HepG2 (cell line): ENCODE measurements around the gene DNAJB11. TPM values are rescaled to one million over a fixed set of nuclear protein-coding genes. Genes with fewer than 3 reads are reported as not detected.

Experiments used
- ESRRA ChIP-seq: sonication (generic); formaldehyde crosslinking; IDR thresholded peaks from 2 replicates; pipeline ENCODE4 v1.5.1; 2020; ENCODE audit warnings: mild to moderate bottlenecking, low read depth, missing genetic modification reagents
- FOXK1 ChIP-seq: sonication (generic); formaldehyde crosslinking; IDR thresholded peaks from 2 replicates; pipeline ENCODE4 v1.4.0; 2020; ENCODE audit warnings: low read depth, missing genetic modification reagents, borderline replicate concordance
- HDAC6 ChIP-seq: fragments of 200-600 bp; sonication (generic); IDR thresholded peaks from 2 replicates; pipeline ENCODE4 v1.7.0; 2017; ENCODE audit warnings: mild to moderate bottlenecking, antibody characterized with exemption, low read length, low read depth
- JDP2 ChIP-seq: sonication (generic); formaldehyde crosslinking; IDR thresholded peaks from 2 replicates; pipeline ENCODE4 v1.8.1; 2022; ENCODE audit warnings: missing genetic modification reagents, borderline replicate concordance
- MXD1 ChIP-seq: sonication (generic); formaldehyde crosslinking; IDR thresholded peaks from 2 replicates; pipeline ENCODE4 v1.4.0; 2020; ENCODE audit warnings: mild to moderate bottlenecking, missing genetic modification reagents
- PRMT3 ChIP-seq: sonication (generic); formaldehyde crosslinking; IDR thresholded peaks from 2 replicates; pipeline ENCODE4 v1.8.1; 2022; ENCODE audit warnings: low read depth, mild to moderate bottlenecking, moderate library complexity, missing genetic modification reagents, borderline replicate concordance
- REPIN1 ChIP-seq: sonication (generic); formaldehyde crosslinking; IDR thresholded peaks from 2 replicates; pipeline ENCODE4 v1.8.0; 2022; ENCODE audit warnings: missing genetic modification reagents, low read depth, mild to moderate bottlenecking, borderline replicate concordance
- SMAD9 ChIP-seq: sonication (generic); formaldehyde crosslinking; IDR thresholded peaks from 2 replicates; pipeline ENCODE4 v1.5.1; 2020; ENCODE audit warnings: mild to moderate bottlenecking, missing genetic modification reagents
- SP4 ChIP-seq: sonication (generic); formaldehyde crosslinking; IDR thresholded peaks from 2 replicates; pipeline ENCODE4 v1.8.1; 2023; ENCODE audit warnings: mild to moderate bottlenecking, missing genetic modification reagents
- TFE3 ChIP-seq: IDR thresholded peaks from 2 replicates; pipeline ENCODE4 v1.6.1; 2016
- ZBTB3 ChIP-seq: sonication (generic); formaldehyde crosslinking; IDR thresholded peaks from 2 replicates; pipeline ENCODE4 v1.4.0; 2020; ENCODE audit warnings: low read depth, mild to moderate bottlenecking, moderate library complexity, missing genetic modification reagents, borderline replicate concordance
- ZNF232 ChIP-seq: sonication (generic); formaldehyde crosslinking; IDR thresholded peaks from 2 replicates; pipeline ENCODE4 v1.4.0; 2020; ENCODE audit warnings: missing genetic modification reagents, borderline replicate concordance
- ZNF292 ChIP-seq: sonication (generic); formaldehyde crosslinking; IDR thresholded peaks from 2 replicates; pipeline ENCODE4 v1.8.1; 2022; ENCODE audit warnings: mild to moderate bottlenecking, low read depth, missing genetic modification reagents, borderline replicate concordance
- ZNF333 ChIP-seq: sonication (generic); formaldehyde crosslinking; IDR thresholded peaks from 2 replicates; pipeline ENCODE4 v1.4.0; 2020; ENCODE audit warnings: mild to moderate bottlenecking, missing genetic modification reagents, borderline replicate concordance
- ZNF800 ChIP-seq: sonication (generic); formaldehyde crosslinking; IDR thresholded peaks from 2 replicates; pipeline ENCODE4 v1.4.0; 2020; ENCODE audit warnings: missing genetic modification reagents
- polyA plus RNA-seq, 8 experiments: library from polyadenylated mRNA; depleted of rRNA in 3 of 8; stranded (reverse) in 7 of 8; unstranded in 1 of 8; fragments of >200 nt; fragmentation: Illumina TruSeq in 4 of 8; extraction: Trizol in 4 of 8; gene quantifications; 2 replicates each; pipeline versions ENCODE4 v1.2.1 to v1.2.3, GENCODE V29; 2011 to 2016; ENCODE audit warnings: low read depth in 4 of 8, missing spikeins in 1 of 8, mixed read lengths in 1 of 8; ENCODE audit not compliant: insufficient read depth in 1 of 8
- total RNA-seq, 5 experiments: library from RNA; depleted of rRNA; stranded (reverse); fragments of >200 nt; fragmentation: Illumina TruSeq; extraction: Trizol; gene quantifications; 2 replicates each; pipeline ENCODE4 v1.2.3, GENCODE V29; 2016; ENCODE audit warnings: low read depth in 1 of 5
- TF ChIP-seq, protein P1 (sequence below): sonication (generic); formaldehyde crosslinking; IDR thresholded peaks from 2 replicates; pipeline ENCODE4 v1.4.0; 2020; ENCODE audit warnings: missing genetic modification reagents
- TF ChIP-seq, protein P2 (sequence below): sonication (generic); formaldehyde crosslinking; IDR thresholded peaks from 2 replicates; pipeline ENCODE4 v1.4.0; 2020; ENCODE audit warnings: missing genetic modification reagents, borderline replicate concordance

DNAJB11 gene
- total and polyA plus RNA-seq, 2 of the 13 experiments (the other 11 are each of a cell fraction or from before 2014, with no cell fraction given): 41.0 to 132 TPM

DNA sequence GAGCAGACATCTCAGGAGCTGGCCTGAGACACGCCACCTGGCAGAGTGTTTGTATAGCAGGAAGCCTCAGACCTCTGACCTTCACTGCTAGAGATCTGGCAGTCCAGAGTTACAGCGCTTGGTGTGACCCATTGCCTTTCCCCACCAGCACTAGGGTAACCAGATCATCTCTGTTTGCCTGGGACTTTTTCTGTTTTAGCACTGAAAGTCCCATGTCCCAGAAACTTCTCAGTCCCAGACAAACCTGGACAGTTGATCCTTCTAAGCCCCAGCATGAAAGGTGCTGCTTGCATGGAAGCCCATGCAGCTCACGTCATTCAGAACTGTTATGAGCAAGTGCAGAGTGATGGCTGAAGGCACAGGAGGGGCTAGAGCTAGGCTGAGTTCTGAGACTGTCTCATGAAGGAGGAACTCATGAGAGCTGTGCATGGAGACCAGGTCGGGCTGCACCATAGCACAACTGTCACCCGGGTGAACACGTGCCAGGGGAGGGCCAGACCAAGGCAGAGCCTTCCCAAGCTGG, 24.1 kb downstream of the DNAJB11 start (continued):
- TF ChIP-seq REPIN1 (no peak), MXD1 (no peak), PRMT3 (CRISPR knock-in tag) (no peak), ZNF292 (CRISPR knock-in tag) (no peak; the same call in 1 of the 2 replicates), HDAC6 (no peak), JDP2 (CRISPR knock-in tag) (no peak), ZNF333 (CRISPR knock-in tag) (no peak), ZBTB3 (no peak), SP4 (no peak), TFE3 (CRISPR knock-in tag) (no peak), SMAD9 (CRISPR knock-in tag) (no peak), ZNF232 (no peak), FOXK1 (CRISPR knock-in tag) (no peak), ESRRA (CRISPR knock-in tag) (no peak), ZNF800 (no peak)
- TF ChIP-seq, protein P1, sequence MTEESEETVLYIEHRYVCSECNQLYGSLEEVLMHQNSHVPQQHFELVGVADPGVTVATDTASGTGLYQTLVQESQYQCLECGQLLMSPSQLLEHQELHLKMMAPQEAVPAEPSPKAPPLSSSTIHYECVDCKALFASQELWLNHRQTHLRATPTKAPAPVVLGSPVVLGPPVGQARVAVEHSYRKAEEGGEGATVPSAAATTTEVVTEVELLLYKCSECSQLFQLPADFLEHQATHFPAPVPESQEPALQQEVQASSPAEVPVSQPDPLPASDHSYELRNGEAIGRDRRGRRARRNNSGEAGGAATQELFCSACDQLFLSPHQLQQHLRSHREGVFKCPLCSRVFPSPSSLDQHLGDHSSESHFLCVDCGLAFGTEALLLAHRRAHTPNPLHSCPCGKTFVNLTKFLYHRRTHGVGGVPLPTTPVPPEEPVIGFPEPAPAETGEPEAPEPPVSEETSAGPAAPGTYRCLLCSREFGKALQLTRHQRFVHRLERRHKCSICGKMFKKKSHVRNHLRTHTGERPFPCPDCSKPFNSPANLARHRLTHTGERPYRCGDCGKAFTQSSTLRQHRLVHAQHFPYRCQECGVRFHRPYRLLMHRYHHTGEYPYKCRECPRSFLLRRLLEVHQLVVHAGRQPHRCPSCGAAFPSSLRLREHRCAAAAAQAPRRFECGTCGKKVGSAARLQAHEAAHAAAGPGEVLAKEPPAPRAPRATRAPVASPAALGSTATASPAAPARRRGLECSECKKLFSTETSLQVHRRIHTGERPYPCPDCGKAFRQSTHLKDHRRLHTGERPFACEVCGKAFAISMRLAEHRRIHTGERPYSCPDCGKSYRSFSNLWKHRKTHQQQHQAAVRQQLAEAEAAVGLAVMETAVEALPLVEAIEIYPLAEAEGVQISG: 0 out of 2 replicates have a peak, but pooled peaks have one; percentile 35
- TF ChIP-seq, protein P2, sequence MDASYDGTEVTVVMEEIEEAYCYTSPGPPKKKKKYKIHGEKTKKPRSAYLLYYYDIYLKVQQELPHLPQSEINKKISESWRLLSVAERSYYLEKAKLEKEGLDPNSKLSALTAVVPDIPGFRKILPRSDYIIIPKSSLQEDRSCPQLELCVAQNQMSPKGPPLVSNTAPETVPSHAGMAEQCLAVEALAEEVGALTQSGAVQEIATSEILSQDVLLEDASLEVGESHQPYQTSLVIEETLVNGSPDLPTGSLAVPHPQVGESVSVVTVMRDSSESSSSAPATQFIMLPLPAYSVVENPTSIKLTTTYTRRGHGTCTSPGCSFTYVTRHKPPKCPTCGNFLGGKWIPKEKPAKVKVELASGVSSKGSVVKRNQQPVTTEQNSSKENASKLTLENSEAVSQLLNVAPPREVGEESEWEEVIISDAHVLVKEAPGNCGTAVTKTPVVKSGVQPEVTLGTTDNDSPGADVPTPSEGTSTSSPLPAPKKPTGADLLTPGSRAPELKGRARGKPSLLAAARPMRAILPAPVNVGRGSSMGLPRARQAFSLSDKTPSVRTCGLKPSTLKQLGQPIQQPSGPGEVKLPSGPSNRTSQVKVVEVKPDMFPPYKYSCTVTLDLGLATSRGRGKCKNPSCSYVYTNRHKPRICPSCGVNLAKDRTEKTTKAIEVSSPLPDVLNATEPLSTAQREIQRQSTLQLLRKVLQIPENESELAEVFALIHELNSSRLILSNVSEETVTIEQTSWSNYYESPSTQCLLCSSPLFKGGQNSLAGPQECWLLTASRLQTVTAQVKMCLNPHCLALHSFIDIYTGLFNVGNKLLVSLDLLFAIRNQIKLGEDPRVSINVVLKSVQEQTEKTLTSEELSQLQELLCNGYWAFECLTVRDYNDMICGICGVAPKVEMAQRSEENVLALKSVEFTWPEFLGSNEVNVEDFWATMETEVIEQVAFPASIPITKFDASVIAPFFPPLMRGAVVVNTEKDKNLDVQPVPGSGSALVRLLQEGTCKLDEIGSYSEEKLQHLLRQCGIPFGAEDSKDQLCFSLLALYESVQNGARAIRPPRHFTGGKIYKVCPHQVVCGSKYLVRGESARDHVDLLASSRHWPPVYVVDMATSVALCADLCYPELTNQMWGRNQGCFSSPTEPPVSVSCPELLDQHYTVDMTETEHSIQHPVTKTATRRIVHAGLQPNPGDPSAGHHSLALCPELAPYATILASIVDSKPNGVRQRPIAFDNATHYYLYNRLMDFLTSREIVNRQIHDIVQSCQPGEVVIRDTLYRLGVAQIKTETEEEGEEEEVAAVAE (CRISPR knock-in tag): no peak
